Endothelial cell of umbilical vein (primary cell): Measurements from ENCODE around the gene PPFIBP2. TPM values are rescaled to one million over a fixed set of nuclear protein-coding genes. Genes with fewer than 3 reads are reported as not detected.

Source experiments
- BruUV-seq: library from RNA; stranded (reverse); fragments of 400-500 nt; replicated peaks from 2 replicates; lab custom pipeline; 2021; lab: Mats Ljungman, UMichigan
- CTCF ChIA-PET: fragments of 300-600, 350-600 bp; sonication (Branson Sonifier 250); formaldehyde crosslinking; loops from one replicate; lab custom pipeline; 2021; ENCODE audit warnings: antibody characterized with exemption, inconsistent platforms; lab: Charles Lee
- POLR2A ChIA-PET: fragments of 300-600, 350-600 bp; sonication (Branson Sonifier 250); formaldehyde crosslinking; loops from one replicate; lab custom pipeline; 2021; ENCODE audit warnings: antibody characterized with exemption, inconsistent platforms; lab: Charles Lee
- DNase-seq: peaks from one replicate; pipeline ENCODE4 v3.0.0-alpha.2; 2011; ENCODE audit warnings: low read depth, low spot score
- FAIRE-seq: peaks from 2 replicates; lab custom pipeline; 2011; peaks lifted over from hg19 to GRCh38; lab: Jason Lieb, UNC
- H2AFZ ChIP-seq: 2 replicates; pipeline ENCODE4 v1.6.0; 2012; ENCODE audit warnings: low read depth, low read length, control low read depth, inconsistent platforms
- H3K27ac ChIP-seq: 2 replicates; pipeline ENCODE4 v1.5.1; 2011; ENCODE audit warnings: low read depth, mild to moderate bottlenecking, control low read depth, low read length, moderate library complexity; ENCODE audit not compliant: insufficient read depth
- H3K27me3 ChIP-seq, 2 experiments: 2 replicates each; pipeline versions ENCODE4 v1.6.0 to v1.6.1; 2011; ENCODE audit warnings: low read length in 2 of 2, mixed read lengths in 1 of 2; ENCODE audit not compliant: control insufficient read depth in 2 of 2, insufficient read depth in 2 of 2
- H3K36me3 ChIP-seq, 2 experiments: 2 replicates in 1 of 2; 3 replicates in 1 of 2; pipeline ENCODE4 v1.5.1; 2011; ENCODE audit warnings: low read length in 2 of 2, mild to moderate bottlenecking in 1 of 2, moderate library complexity in 1 of 2; ENCODE audit not compliant: control insufficient read depth in 2 of 2, insufficient read depth in 2 of 2; ENCODE audit errors: extremely low read depth in 1 of 2
- H3K4me1 ChIP-seq: 3 replicates; pipeline ENCODE4 v1.5.1; 2011; ENCODE audit warnings: mild to moderate bottlenecking, low read length; ENCODE audit not compliant: control insufficient read depth, insufficient read depth; ENCODE audit errors: extremely low read depth
- H3K4me2 ChIP-seq: 2 replicates; pipeline ENCODE4 v1.6.1; 2011; ENCODE audit warnings: low read length, control low read depth, mixed read lengths; ENCODE audit not compliant: insufficient read depth
- H3K4me3 ChIP-seq, 3 experiments: fragments of 200-600 bp in 1 of 3; sonication (generic), shearing (Covaris generic) in 1 of 3; replicated peaks in 1 of 3; 2 replicates each; pipeline ENCODE4 v1.5.1; 2011 to 2016; ENCODE audit warnings: control low read depth in 3 of 3, low read length in 3 of 3, mild to moderate bottlenecking in 2 of 3, inconsistent platforms in 1 of 3, low read depth in 1 of 3, moderate library complexity in 1 of 3; ENCODE audit not compliant: insufficient read depth in 1 of 3
- H3K79me2 ChIP-seq: 2 replicates; pipeline ENCODE4 v1.6.0; 2012; ENCODE audit warnings: low read length, inconsistent platforms; ENCODE audit not compliant: control insufficient read depth, insufficient read depth
- H3K9ac ChIP-seq: replicated peaks from 2 replicates; pipeline ENCODE3; 2011; ENCODE audit warnings: low read length, control low read depth; ENCODE audit not compliant: insufficient read depth; ENCODE audit errors: extremely low read depth
- H3K9me1 ChIP-seq: replicated peaks from 3 replicates; pipeline ENCODE4 v1.6.0; 2011; ENCODE audit warnings: mild to moderate bottlenecking, low read length; ENCODE audit not compliant: control insufficient read depth, insufficient read depth; ENCODE audit errors: extremely low read depth
- H3K9me3 ChIP-seq: replicated peaks from 2 replicates; pipeline ENCODE4 v1.5.1; 2012; ENCODE audit warnings: low read length, inconsistent platforms; ENCODE audit not compliant: control insufficient read depth, insufficient read depth
- H4K20me1 ChIP-seq: replicated peaks from 2 replicates; pipeline ENCODE3; 2011; ENCODE audit warnings: mild to moderate bottlenecking, low read length; ENCODE audit not compliant: control insufficient read depth, insufficient read depth; ENCODE audit errors: extremely low read depth
- CTCF ChIP-seq, 2 donors: IDR thresholded peaks; 1 replicate in 1 of 2; 2 replicates in 1 of 2; pipeline ENCODE4 v1.5.1; 2011; ENCODE audit warnings: low read length in 2 of 2, mild to moderate bottlenecking in 2 of 2, moderate library complexity in 2 of 2, control low read depth in 1 of 2, inconsistent platforms in 1 of 2, low read depth in 1 of 2; ENCODE audit not compliant: insufficient read depth in 1 of 2; ENCODE audit errors: extremely low read depth in 1 of 2
- EZH2 ChIP-seq: IDR thresholded peaks from 2 replicates; pipeline ENCODE4 v1.6.1; 2012; ENCODE audit warnings: borderline replicate concordance, low read depth, mild to moderate bottlenecking, moderate library complexity, low read length, inconsistent platforms; ENCODE audit not compliant: severe bottlenecking
- FOS ChIP-seq: IDR thresholded peaks from 2 replicates; pipeline ENCODE4 v1.6.1; 2011; ENCODE audit warnings: mild to moderate bottlenecking, low read length, moderate library complexity, borderline replicate concordance; ENCODE audit not compliant: insufficient read depth
- GATA2 ChIP-seq: IDR thresholded peaks from 2 replicates; pipeline ENCODE4 v1.7.0; 2011; ENCODE audit warnings: low read depth, mild to moderate bottlenecking, moderate library complexity, mixed read lengths, low read length; ENCODE audit not compliant: insufficient read length, insufficient read depth
- JUN ChIP-seq: IDR thresholded peaks from 2 replicates; pipeline ENCODE4 v1.6.1; 2011; ENCODE audit warnings: borderline replicate concordance, low read depth; ENCODE audit not compliant: insufficient read length, insufficient read depth
- MYC ChIP-seq: IDR thresholded peaks from one replicate; pipeline ENCODE4 v1.6.1; 2011; ENCODE audit warnings: mild to moderate bottlenecking, low read depth, low read length
- POLR2A ChIP-seq: IDR thresholded peaks from 2 replicates; pipeline ENCODE4 v1.6.1; 2012; ENCODE audit warnings: low read depth, mild to moderate bottlenecking, control low read depth, low read length
- POLR2AphosphoS5 ChIP-seq: IDR thresholded peaks from 2 replicates; pipeline ENCODE4 v1.6.1; 2012; ENCODE audit warnings: low read depth, mild to moderate bottlenecking, control low read depth, low read length, moderate library complexity; ENCODE audit not compliant: insufficient read depth
- dilution Hi-C: fragments of 300-500 bp; cut with MboI; formaldehyde crosslinking; loops from one replicate; pipeline ENCODE4 v1.15.0; 2019; ENCODE audit warnings: low sequenced_read_pairs; ENCODE audit not compliant: extremely low pct_ligation_motif_present
- intact Hi-C: fragments of 100-400 bp; cut with micrococcal nuclease; formaldehyde crosslinking; loops from one replicate; pipeline ENCODE4 v1.10.0; 2022
- polyA plus RNA-seq, 4 experiments: library from polyadenylated mRNA; depleted of rRNA in 3 of 4; stranded (reverse) in 3 of 4; unstranded in 1 of 4; fragments of >200 nt; gene quantifications; 2 replicates each; pipeline versions ENCODE4 v1.2.1 to v1.2.3, GENCODE V29; 2011 to 2012; ENCODE audit warnings: missing spikeins in 1 of 4
- total RNA-seq: library from RNA; stranded (reverse); gene quantifications from 2 replicates; pipeline ENCODE4 v1.2.3, GENCODE V29; 2021
- TF ChIP-seq, protein P1 (sequence below): IDR thresholded peaks from 2 replicates; pipeline ENCODE4 v1.6.1; 2011; ENCODE audit not compliant: insufficient read depth, insufficient read length

Gene PPFIBP2
- total and polyA plus RNA-seq, 2 donors (not counting 3 experiments of a cell fraction or from before 2014, with no cell fraction given): 1.3 to 4.0 TPM

GRCh38 chr11:7614656-7615055 is 100.9 kb downstream of the PPFIBP2 start:
- Histone ChIP-seq H2AFZ (no peak overlapping the region), H3K4me2 (no peak overlapping the region), H3K27me3 (no peaks in the 10 kb centered on the region), H3K27ac (no peak overlapping the region), H4K20me1 (no peaks in the 10 kb centered on the region), H3K4me1 (no peaks in the 10 kb centered on the region), H3K79me2 (no peaks in the 10 kb centered on the region), H3K36me3 (no peaks in the 10 kb centered on the region), H3K9me1 (no peaks in the 10 kb centered on the region), H3K4me3 (no peak overlapping the region), H3K9ac (no peak overlapping the region), H3K9me3 (no peaks in the 10 kb centered on the region)
- BruUV-seq: no TSS peak
- dilution Hi-C loops: no loop called here
- intact Hi-C loops: no loop called here
- FAIRE-seq (no peak), DNase-seq (no peak)
- TF ChIP-seq POLR2A: no peak
- TF ChIP-seq EZH2: no peak
- no peak for TF ChIP-seq CTCF (IDR thresholded peaks at IDR 0.05; ENCODE audit: extremely low read depth in 1 of 2, insufficient read depth in 1 of 2, low read depth in 1 of 2, low read length in 2 of 2)
- TF ChIP-seq MYC: no peak
- no peak for TF ChIP-seq JUN
- TF ChIP-seq, protein P1, sequence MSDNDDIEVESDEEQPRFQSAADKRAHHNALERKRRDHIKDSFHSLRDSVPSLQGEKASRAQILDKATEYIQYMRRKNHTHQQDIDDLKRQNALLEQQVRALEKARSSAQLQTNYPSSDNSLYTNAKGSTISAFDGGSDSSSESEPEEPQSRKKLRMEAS: no peak
- TF ChIP-seq FOS: no peak
- TF ChIP-seq GATA2: no peak
- TF ChIP-seq POLR2AphosphoS5: no peak
- ChIA-PET CTCF (interaction anchor here (1.0 to 1.2 kb wide), 3 partner anchors 9 to 43 kb away, joined by 3 to 4 read pairs (median 4); no protein-coding TSS in a partner anchor), POLR2A (no interaction called here)
